Pulmonary artery endothelial cell (primary cell): ENCODE results near the gene FBXO2. TPM values are rescaled to one million over a fixed set of nuclear protein-coding genes. Genes with fewer than 3 reads are reported as not detected.

Experiments
- DNase-seq: peaks from one replicate; pipeline ENCODE4 v3.0.0-alpha.2; 2011; ENCODE audit warnings: low read depth, low spot score
- total RNA-seq: library from RNA; depleted of rRNA; stranded (reverse); fragments of >200 nt; gene quantifications from 2 replicates; pipeline ENCODE4 v1.2.3, GENCODE V29; 2014

Gene FBXO2
- total RNA-seq, 1 donor from 2014 or later: 1.1 TPM

GRCh38 chr1:11682287-11682771 lies 28.1 kb upstream of the FBXO2 start:
- no peak for DNase-seq

GRCh38 chr1:11681071-11681771 lies 27.0 kb upstream of the FBXO2 start, which contains the start of gene MAD2L2:
MAD2L2 (minus strand) TSS chr1:11681148; CDS start chr1:11680601, 547 bp downstream.
- DNase-seq: no peak

GRCh38 chr1:11680270-11681070 lies 26.2 kb upstream of the FBXO2 start:
- DNase-seq: no peak

- no peak for DNase-seq
Observed at GRCh38 chr1:11678442-11678841, 24.2 kb upstream of the FBXO2 start.

GRCh38 chr1:11676386-11677103 lies 22.3 kb upstream of the FBXO2 start:
- DNase-seq: no peak

GRCh38 chr1:11675325-11675724 lies 21.1 kb upstream of the FBXO2 start:
- DNase-seq: no peak

GRCh38 chr1:11674488-11674887 lies 20.3 kb upstream of the FBXO2 start:
- no peak for DNase-seq

- no peak for DNase-seq
Observed at GRCh38 chr1:11673089-11673769, 19.0 kb upstream of the FBXO2 start.

GRCh38 chr1:11671544-11672286 lies 17.5 kb upstream of the FBXO2 start:
- no peak for DNase-seq

- no peak for DNase-seq
Observed at GRCh38 chr1:11671205-11671543, 16.9 kb upstream of the FBXO2 start.

GRCh38 chr1:11670747-11671146 lies 16.5 kb upstream of the FBXO2 start:
- DNase-seq: no peak

- no peak for DNase-seq
Observed at GRCh38 chr1:11668516-11668915, 14.3 kb upstream of the FBXO2 start.

GRCh38 chr1:11664336-11665065 lies 10.3 kb upstream of the FBXO2 start:
- no peak for DNase-seq

- no peak for DNase-seq
Observed at GRCh38 chr1:11661103-11661502, 6.9 kb upstream of the FBXO2 start.

- DNase-seq: no peak
Observed at GRCh38 chr1:11659748-11660147, 5.5 kb upstream of the FBXO2 start.

GRCh38 chr1:11658542-11658941 lies 4.3 kb upstream of the FBXO2 start:
- no peak for DNase-seq

GRCh38 chr1:11657654-11658053 lies 3.4 kb upstream of the FBXO2 start:
- DNase-seq: no peak

- DNase-seq: no peak
Observed at GRCh38 chr1:11654939-11655808, 945 bp upstream of the FBXO2 start.

GRCh38 chr1:11653861-11654136 lies 430 bp downstream of the FBXO2 start:
- DNase-seq: no peak
